DND-41 (cell line): Measurements from ENCODE around the gene ISG15.
A peak's percentile ranks its signal among the peaks of the same experiment; 100 is the strongest.
"Not testable (repeated sequence)": the region's sequence is repeated elsewhere in the genome, so short reads cannot be mapped to it uniquely, and the experiment has no call there.

Experiments
- ATAC-seq: fragments of 200-7000 bp; cut with Tn5 transposase; 3 replicates; pipeline ENCODE4 v1.9.1; 2021; ENCODE audit warnings: low read depth; ENCODE audit not compliant: insufficient read depth
- DNase-seq: peaks from one replicate; pipeline ENCODE4 v3.0.0-alpha.2; 2020
- H2AFZ ChIP-seq: 2 replicates; pipeline ENCODE4 v1.6.0; 2012; ENCODE audit warnings: low read depth, low read length
- H3K27ac ChIP-seq: 2 replicates; pipeline ENCODE4 v1.5.1; 2012; ENCODE audit warnings: low read length, inconsistent platforms
- H3K27me3 ChIP-seq: fragments of 200-600 bp; sonication (generic); 2 replicates; pipeline ENCODE4 v1.6.0; 2012; ENCODE audit warnings: low read length, mild to moderate bottlenecking, inconsistent platforms; ENCODE audit not compliant: insufficient read depth, poor library complexity
- H3K36me3 ChIP-seq: 2 replicates; pipeline ENCODE4 v1.5.1; 2012; ENCODE audit warnings: low read length, inconsistent platforms; ENCODE audit not compliant: insufficient read depth
- H3K4me1 ChIP-seq: 2 replicates; pipeline ENCODE4 v1.5.1; 2012; ENCODE audit warnings: mild to moderate bottlenecking, low read length; ENCODE audit not compliant: insufficient read depth
- H3K4me2 ChIP-seq: 2 replicates; pipeline ENCODE4 v1.6.0; 2012; ENCODE audit warnings: mild to moderate bottlenecking, moderate library complexity, low read length, inconsistent platforms; ENCODE audit not compliant: insufficient read depth
- H3K4me3 ChIP-seq, 2 experiments: fragments of 200-600 bp in 1 of 2; shearing (Covaris generic) in 1 of 2; 2 replicates each; pipeline ENCODE4 v1.5.1; 2012 to 2016; ENCODE audit warnings: inconsistent platforms in 2 of 2, low read length in 2 of 2, mild to moderate bottlenecking in 2 of 2, low read depth in 1 of 2, moderate library complexity in 1 of 2
- H3K79me2 ChIP-seq: 2 replicates; pipeline ENCODE4 v1.6.0; 2012; ENCODE audit warnings: low read length, inconsistent platforms; ENCODE audit not compliant: insufficient read depth
- H3K9ac ChIP-seq: 2 replicates; pipeline ENCODE4 v1.6.0; 2012; ENCODE audit warnings: low read depth, mild to moderate bottlenecking, inconsistent platforms, low read length, moderate library complexity
- H3K9me3 ChIP-seq: 2 replicates; pipeline ENCODE4 v1.5.1; 2012; ENCODE audit warnings: low read length, moderate library complexity, mild to moderate bottlenecking, inconsistent platforms; ENCODE audit not compliant: insufficient read depth, severe bottlenecking
- H4K20me1 ChIP-seq: 2 replicates; pipeline ENCODE4 v1.6.0; 2012; ENCODE audit warnings: low read length; ENCODE audit not compliant: insufficient read depth
- EZH2 ChIP-seq: IDR thresholded peaks from 3 replicates; pipeline ENCODE4 v1.6.1; 2012; ENCODE audit warnings: borderline replicate concordance, low read depth, mild to moderate bottlenecking, moderate library complexity, low read length, inconsistent platforms; ENCODE audit not compliant: severe bottlenecking
- TF ChIP-seq, protein P1 (sequence below): IDR thresholded peaks from 2 replicates; pipeline ENCODE4 v1.5.1; 2012; ENCODE audit warnings: borderline replicate concordance, low read length, moderate library complexity, mild to moderate bottlenecking; ENCODE audit not compliant: poor library complexity, severe bottlenecking; ENCODE audit errors: extremely low read depth

ISG15 gene

GRCh38 chr1:975365-975764, 37.9 kb upstream of the ISG15 start:
- H3K27me3 ChIP-seq: peaks cover 9% of the 10 kb centered on the region
- no peaks in the 10 kb centered on the region for H3K79me2 ChIP-seq
- no peak for ATAC-seq
- H3K9me3 ChIP-seq: no peaks in the 10 kb centered on the region
- peaks cover 15% of the 10 kb centered on the region for H3K4me1 ChIP-seq
- H3K27ac ChIP-seq: no peak overlapping the region
- peak overlapping the region; percentile 59; the same call in 1 of the 2 replicates for H3K9ac ChIP-seq
- H2AFZ ChIP-seq: no peak overlapping the region
- peak overlapping the region; percentile 90 for H3K4me2 ChIP-seq
- H3K4me3 ChIP-seq: 0 out of 4 replicates have a peak overlapping the region, but pooled peaks of 1 of the 2 experiments have one; percentile 57
- DNase-seq: no peak
- H4K20me1 ChIP-seq: peaks cover 6% of the 10 kb centered on the region
- H3K36me3 ChIP-seq: no peaks in the 10 kb centered on the region
- TF ChIP-seq, protein P1, sequence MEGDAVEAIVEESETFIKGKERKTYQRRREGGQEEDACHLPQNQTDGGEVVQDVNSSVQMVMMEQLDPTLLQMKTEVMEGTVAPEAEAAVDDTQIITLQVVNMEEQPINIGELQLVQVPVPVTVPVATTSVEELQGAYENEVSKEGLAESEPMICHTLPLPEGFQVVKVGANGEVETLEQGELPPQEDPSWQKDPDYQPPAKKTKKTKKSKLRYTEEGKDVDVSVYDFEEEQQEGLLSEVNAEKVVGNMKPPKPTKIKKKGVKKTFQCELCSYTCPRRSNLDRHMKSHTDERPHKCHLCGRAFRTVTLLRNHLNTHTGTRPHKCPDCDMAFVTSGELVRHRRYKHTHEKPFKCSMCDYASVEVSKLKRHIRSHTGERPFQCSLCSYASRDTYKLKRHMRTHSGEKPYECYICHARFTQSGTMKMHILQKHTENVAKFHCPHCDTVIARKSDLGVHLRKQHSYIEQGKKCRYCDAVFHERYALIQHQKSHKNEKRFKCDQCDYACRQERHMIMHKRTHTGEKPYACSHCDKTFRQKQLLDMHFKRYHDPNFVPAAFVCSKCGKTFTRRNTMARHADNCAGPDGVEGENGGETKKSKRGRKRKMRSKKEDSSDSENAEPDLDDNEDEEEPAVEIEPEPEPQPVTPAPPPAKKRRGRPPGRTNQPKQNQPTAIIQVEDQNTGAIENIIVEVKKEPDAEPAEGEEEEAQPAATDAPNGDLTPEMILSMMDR: no peak
- TF ChIP-seq EZH2: no peak

DNA sequence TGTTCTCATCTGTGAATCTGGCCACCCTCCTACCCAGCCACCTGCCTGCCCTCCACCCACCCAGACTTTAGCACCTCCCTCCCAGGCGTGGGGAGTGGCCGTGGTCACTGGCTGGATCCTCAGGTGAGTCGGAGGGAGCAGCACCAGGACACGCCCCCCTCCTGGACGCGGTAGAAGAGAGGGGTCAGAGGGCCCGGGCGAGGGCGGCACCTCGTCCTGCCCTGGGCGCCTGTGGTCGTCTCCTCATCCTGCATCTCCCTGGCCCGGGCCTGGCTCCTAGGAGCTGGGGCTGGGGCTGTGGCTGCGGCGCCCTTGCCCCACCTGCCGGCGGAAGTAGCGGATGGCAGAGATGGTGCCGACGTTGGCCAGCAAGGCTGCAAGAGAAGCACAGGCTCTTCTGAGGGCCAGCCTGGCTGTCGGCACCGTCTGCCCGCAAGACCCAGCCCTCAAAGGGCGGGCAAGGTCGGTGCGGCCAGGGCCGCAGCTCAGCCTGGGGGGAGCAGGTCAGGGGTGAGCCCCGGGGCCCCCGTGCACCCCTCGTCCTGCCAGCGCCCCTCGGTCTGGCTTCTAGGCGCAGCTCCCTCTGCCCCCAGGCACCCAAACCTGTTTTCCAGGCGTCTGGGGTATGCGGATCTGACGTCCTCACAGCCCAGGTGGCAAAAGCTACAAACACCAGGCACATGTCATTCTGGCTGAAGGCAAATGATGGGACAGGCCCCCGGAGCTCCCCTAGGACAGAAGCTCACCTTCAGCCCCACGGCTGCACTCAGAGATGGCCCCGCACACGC, 37.2 kb upstream of the ISG15 start:
- peak overlapping the region; percentile 59 for H3K9ac ChIP-seq
- peak overlapping the region; percentile 90 for H3K4me2 ChIP-seq
- peaks cover 6% of the 10 kb centered on the region for H4K20me1 ChIP-seq
- peak overlapping the region in 1 of 2 experiments; percentile 57; a peak in 2 of 4 replicates for H3K4me3 ChIP-seq
- DNase-seq (peak; percentile 68), ATAC-seq (peak; percentile 88)
- H3K9me3 ChIP-seq: no peaks in the 10 kb centered on the region
- no peaks in the 10 kb centered on the region for H3K36me3 ChIP-seq
- TF ChIP-seq, protein P1: peak; percentile 66
- peak; percentile 61 for TF ChIP-seq EZH2
- H2AFZ ChIP-seq: peak overlapping the region; percentile 78
- H3K27me3 ChIP-seq: peaks cover 9% of the 10 kb centered on the region
- H3K79me2 ChIP-seq: no peaks in the 10 kb centered on the region
- peaks cover 15% of the 10 kb centered on the region for H3K4me1 ChIP-seq
- peak overlapping the region; percentile 36; the same call in 1 of the 2 replicates for H3K27ac ChIP-seq

DNA sequence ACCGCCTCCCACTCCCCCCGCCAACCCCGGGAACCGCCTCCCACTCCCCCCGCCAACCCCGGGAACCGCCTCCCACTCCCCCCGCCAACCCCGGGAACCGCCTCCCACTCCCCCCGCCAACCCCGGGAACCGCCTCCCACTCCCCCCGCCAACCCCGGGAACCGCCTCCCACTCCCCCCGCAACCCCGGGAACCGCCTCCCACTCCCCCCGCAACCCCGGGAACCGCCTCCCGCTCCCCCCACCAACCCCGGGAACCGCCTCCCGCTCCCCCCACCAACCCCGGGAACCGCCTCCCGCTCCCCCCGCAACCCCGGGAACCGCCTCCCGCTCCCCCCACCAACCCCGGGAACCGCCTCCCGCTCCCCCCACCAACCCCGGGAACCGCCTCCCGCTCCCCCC, 36.5 kb upstream of the ISG15 start:
- not testable (repeated sequence) for H3K36me3 ChIP-seq

GRCh38 chr1:978069-978834, 35.0 kb upstream of the ISG15 start:
- Histone ChIP-seq H3K79me2 (no peaks in the 10 kb centered on the region), H3K9ac (no peak overlapping the region), H3K4me3 (no peak overlapping the region), H3K27ac (no peak overlapping the region), H3K27me3 (peaks cover 9% of the 10 kb centered on the region), H3K4me2 (no peak overlapping the region), H3K9me3 (no peaks in the 10 kb centered on the region), H3K4me1 (peaks cover 15% of the 10 kb centered on the region), H3K36me3 (no peaks in the 10 kb centered on the region), H2AFZ (no peak overlapping the region), H4K20me1 (peaks cover 6% of the 10 kb centered on the region)
- no peak for DNase-seq
- ATAC-seq: no peak
- TF ChIP-seq, protein P1: no peak

More for the DNA sequence above, 36.5 kb upstream of the ISG15 start:
- not testable (repeated sequence) for H2AFZ ChIP-seq, H3K27me3 ChIP-seq, H3K4me3 ChIP-seq, H3K9ac ChIP-seq, H3K9me3 ChIP-seq, ATAC-seq, H3K4me2 ChIP-seq, H3K79me2 ChIP-seq, DNase-seq, H3K27ac ChIP-seq, H4K20me1 ChIP-seq
- H3K4me1 ChIP-seq: peaks cover 15% of the 10 kb centered on the region
